ENCODE results near the gene ALB. TPM values are rescaled to one million over a fixed set of nuclear protein-coding genes. Genes with fewer than 3 reads are reported as not detected.

ALB gene
- total RNA-seq, 2 experiments from 2014 or later = not detected

DNA sequence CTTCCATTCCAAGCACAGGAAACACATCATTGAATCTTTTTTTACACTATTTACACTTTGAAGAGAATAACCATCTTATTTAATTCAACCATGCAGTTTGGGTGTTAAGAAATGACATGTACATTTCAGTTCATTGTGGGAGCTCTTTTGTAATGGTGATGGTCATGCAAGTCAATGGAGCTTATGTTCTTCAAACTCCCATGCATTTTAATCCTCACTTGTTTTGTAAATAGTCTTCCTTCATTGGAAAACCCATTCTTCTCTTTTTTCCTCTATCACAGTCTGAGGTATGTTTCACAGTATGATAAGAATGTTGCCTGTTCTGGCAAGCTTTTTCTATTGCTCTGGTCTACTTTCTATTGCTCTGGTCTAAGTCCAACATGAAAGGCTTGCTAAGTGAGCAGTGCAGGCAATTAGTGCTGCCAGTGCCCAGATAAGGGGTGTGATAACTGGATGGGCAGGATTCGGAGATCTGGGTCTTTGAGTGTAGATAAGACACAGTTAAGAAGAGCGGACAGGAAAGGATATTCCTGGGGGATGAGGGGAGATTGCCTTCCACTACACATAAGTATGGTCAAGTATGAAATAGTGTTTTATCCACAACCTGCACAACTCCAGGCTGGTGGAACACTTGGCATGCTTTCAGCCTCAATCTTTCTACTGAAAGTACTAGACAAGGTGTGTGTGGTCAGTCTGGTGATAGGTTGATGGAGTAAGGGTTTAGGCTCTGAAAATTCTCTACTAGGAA, 49.0 kb downstream of the ALB start:
- intact Hi-C loops (cut with micrococcal nuclease) = no loop called here
- Mint-ChIP-seq H3K4me1 (ENCODE audit: low read depth) (no peaks in the 10 kb centered on the region), H3K36me3 (ENCODE audit: low read depth) (no peaks in the 10 kb centered on the region), H3K27ac (no peak overlapping the region), H3K27me3 (peaks cover 4% of the 10 kb centered on the region), H3K4me3 (no peak overlapping the region), H3K9me3 (no peaks in the 10 kb centered on the region)
- DNase-seq = no peak
- ChIA-PET CTCF (no interaction called here), POLR2A (no interaction called here)
- ATAC-seq = no peak
- TF ChIP-seq, protein P1, sequence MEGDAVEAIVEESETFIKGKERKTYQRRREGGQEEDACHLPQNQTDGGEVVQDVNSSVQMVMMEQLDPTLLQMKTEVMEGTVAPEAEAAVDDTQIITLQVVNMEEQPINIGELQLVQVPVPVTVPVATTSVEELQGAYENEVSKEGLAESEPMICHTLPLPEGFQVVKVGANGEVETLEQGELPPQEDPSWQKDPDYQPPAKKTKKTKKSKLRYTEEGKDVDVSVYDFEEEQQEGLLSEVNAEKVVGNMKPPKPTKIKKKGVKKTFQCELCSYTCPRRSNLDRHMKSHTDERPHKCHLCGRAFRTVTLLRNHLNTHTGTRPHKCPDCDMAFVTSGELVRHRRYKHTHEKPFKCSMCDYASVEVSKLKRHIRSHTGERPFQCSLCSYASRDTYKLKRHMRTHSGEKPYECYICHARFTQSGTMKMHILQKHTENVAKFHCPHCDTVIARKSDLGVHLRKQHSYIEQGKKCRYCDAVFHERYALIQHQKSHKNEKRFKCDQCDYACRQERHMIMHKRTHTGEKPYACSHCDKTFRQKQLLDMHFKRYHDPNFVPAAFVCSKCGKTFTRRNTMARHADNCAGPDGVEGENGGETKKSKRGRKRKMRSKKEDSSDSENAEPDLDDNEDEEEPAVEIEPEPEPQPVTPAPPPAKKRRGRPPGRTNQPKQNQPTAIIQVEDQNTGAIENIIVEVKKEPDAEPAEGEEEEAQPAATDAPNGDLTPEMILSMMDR (IDR thresholded peaks at IDR 0.05) = no peak

DNA sequence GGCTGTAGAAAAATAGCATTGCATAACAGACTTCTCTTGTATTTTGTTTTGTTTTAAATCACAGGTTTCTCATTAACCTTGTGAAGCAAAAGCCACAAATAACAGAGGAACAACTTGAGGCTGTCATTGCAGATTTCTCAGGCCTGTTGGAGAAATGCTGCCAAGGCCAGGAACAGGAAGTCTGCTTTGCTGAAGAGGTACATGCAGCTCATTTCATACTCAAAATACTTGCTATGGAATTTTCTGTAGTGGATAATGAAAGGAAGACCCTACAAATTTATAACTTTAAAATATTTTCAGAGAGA, 49.6 kb downstream of the ALB start:
- ChIA-PET CTCF (interaction anchor here (1.0 kb wide), 1 partner anchor 7 kb away, joined by 3 read pairs; no protein-coding TSS in a partner anchor), POLR2A (no interaction called here)
- no peaks in the 10 kb centered on the region for H3K4me1 Mint-ChIP-seq (ENCODE audit: low read depth)
- no peak overlapping the region for H3K4me3 Mint-ChIP-seq
- intact Hi-C loops (cut with micrococcal nuclease) = no loop called here
- no peak overlapping the region for H3K27ac Mint-ChIP-seq
- TF ChIP-seq, protein P1 (IDR thresholded peaks at IDR 0.05) = no peak
- H3K9me3 Mint-ChIP-seq = no peaks in the 10 kb centered on the region
- H3K36me3 Mint-ChIP-seq (ENCODE audit: low read depth) = no peaks in the 10 kb centered on the region
- H3K27me3 Mint-ChIP-seq = peaks cover 3% of the 10 kb centered on the region
- ATAC-seq = no peak
- no peak for DNase-seq

DNA sequence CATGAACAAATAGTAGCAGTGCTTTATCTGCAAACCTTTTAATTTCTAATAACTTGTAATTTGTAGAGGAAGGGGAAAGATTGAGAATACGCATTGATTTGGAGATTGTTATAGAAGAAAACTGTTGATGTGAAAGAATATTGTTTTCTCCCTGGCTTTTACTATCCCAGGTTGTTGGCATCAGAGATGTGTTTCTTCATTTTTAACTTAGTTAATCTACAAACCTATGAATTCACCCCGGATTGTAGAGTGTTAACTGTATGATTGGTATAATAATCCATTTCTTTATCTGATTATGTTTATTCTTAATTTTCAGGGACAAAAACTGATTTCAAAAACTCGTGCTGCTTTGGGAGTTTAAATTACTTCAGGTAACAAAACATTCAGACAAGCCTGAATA, 50.8 kb downstream of the ALB start:
- H3K4me3 Mint-ChIP-seq = no peak overlapping the region
- no peak for DNase-seq
- no peaks in the 10 kb centered on the region for H3K4me1 Mint-ChIP-seq (ENCODE audit: low read depth)
- H3K27ac Mint-ChIP-seq = no peak overlapping the region
- intact Hi-C loops (cut with micrococcal nuclease) = no loop called here
- H3K36me3 Mint-ChIP-seq (ENCODE audit: low read depth) = no peaks in the 10 kb centered on the region
- H3K9me3 Mint-ChIP-seq = no peaks in the 10 kb centered on the region
- H3K27me3 Mint-ChIP-seq = peaks cover 3% of the 10 kb centered on the region
- TF ChIP-seq, protein P1 (IDR thresholded peaks at IDR 0.05) = no peak
- no peak for ATAC-seq
- ChIA-PET CTCF (interaction anchor here (1.0 kb wide), 1 partner anchor 9 kb away, joined by 3 read pairs; no protein-coding TSS in a partner anchor), POLR2A (no interaction called here)

DNA sequence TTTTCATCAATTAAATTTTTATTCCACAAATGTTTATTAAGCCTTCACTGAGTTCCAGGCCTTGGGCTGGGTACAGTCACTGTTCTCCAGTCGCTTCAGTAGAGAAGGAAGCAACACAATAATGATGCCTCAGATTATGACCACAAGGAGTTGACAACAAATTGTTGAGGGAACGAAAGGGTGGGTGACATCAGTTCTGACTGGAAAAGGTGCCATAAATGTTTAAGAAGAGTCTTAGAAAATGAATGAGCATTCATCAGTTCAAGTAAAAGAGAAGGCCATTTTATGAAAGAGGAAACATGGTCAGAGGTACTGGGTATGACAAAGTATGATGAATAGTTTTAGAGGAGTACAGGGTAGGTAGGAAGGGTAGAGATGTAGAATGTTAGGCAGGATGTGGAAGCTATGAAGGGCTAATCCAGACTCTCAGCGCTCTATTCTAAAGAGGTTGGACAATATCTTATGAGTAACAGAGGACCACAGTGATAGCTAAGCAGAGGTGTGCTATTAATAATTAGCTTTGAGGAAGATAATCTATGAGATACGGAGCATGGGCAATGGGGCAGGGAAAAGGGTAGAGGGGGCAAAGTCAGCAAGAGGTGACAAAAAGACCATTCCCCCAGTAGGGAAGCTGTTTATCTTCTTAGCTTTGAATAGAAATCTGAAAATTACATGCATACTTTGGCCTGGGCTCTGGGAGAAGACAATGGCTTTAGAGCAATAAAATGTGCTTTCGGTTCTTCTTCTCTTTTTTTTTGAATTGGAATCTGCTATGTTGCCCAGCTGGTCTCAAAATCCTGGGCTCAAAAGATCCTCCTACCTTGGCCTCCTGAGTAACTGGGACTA, 52.3 kb downstream of the ALB start:
- POLR2A ChIA-PET = interaction anchor here (0.7 kb wide), 1 partner anchor 1736 kb away, joined by 3 read pairs; no protein-coding TSS in a partner anchor
- no peaks in the 10 kb centered on the region for H3K36me3 Mint-ChIP-seq (ENCODE audit: low read depth)
- TF ChIP-seq, protein P1 (IDR thresholded peaks at IDR 0.05) = no peak
- no peaks in the 10 kb centered on the region for H3K9me3 Mint-ChIP-seq
- no peak overlapping the region for H3K4me3 Mint-ChIP-seq
- CTCF ChIA-PET = interaction anchor here (0.9 to 1.0 kb wide), 2 partner anchors 10 to 13 kb away, joined by 3 read pairs; no protein-coding TSS in a partner anchor
- H3K4me1 Mint-ChIP-seq (ENCODE audit: low read depth) = no peaks in the 10 kb centered on the region
- ATAC-seq = no peak
- intact Hi-C loops (cut with micrococcal nuclease) = no loop called here
- peaks cover 3% of the 10 kb centered on the region for H3K27me3 Mint-ChIP-seq
- no peak for DNase-seq
- H3K27ac Mint-ChIP-seq = no peak overlapping the region

Data from activated CD8-positive, alpha-beta T cell treated with anti-CD3 and anti-CD28 coated beads for 36 hours (primary cell).